Activated T-cell treated with anti-CD3 and anti-CD28 coated beads, Interleukin-2, amount 50 U/mL, for 48 hours (primary cell): ENCODE data around the gene FYN.

Experiments used
- DNase-seq, 2 experiments: peaks; one replicate each; pipeline ENCODE4 v3.0.0-alpha.2; 2020

Gene FYN

GRCh38 chr6:111805511-111806164 is 67.6 kb downstream of the FYN start:
- DNase-seq, result peak; percentile 76 to 80

GRCh38 chr6:111804627-111805235 is 68.5 kb downstream of the FYN start:
- peak; percentile 69 to 75 for DNase-seq

GRCh38 chr6:111803804-111804203 is 69.4 kb downstream of the FYN start:
- DNase-seq, result no peak

- DNase-seq, result no peak
Observed at GRCh38 chr6:111803371-111803770, 69.9 kb downstream of the FYN start.

- DNase-seq, result no peak
Observed at GRCh38 chr6:111802720-111803330, 70.4 kb downstream of the FYN start.

- no peak for DNase-seq
Observed at GRCh38 chr6:111802015-111802414, 71.2 kb downstream of the FYN start.

- DNase-seq, result no peak
Observed at GRCh38 chr6:111800821-111801220, 72.4 kb downstream of the FYN start.

GRCh38 chr6:111800259-111800765 is 72.9 kb downstream of the FYN start:
- DNase-seq, result no peak

- DNase-seq, result no peak
Observed at GRCh38 chr6:111799576-111800258, 73.5 kb downstream of the FYN start.

GRCh38 chr6:111798281-111798725 is 74.9 kb downstream of the FYN start:
- DNase-seq, result no peak

- no peak for DNase-seq
Observed at GRCh38 chr6:111796310-111796918, 76.8 kb downstream of the FYN start.

- DNase-seq, result no peak
Observed at GRCh38 chr6:111795558-111795957, 77.7 kb downstream of the FYN start.

- DNase-seq, result no peak
Observed at GRCh38 chr6:111794727-111795452, 78.4 kb downstream of the FYN start.

- DNase-seq, result no peak
Observed at GRCh38 chr6:111794300-111794699, 79.0 kb downstream of the FYN start.

- DNase-seq, result peak; percentile 62 to 66
Observed at GRCh38 chr6:111793711-111794111, 79.5 kb downstream of the FYN start.

- no peak for DNase-seq
Observed at GRCh38 chr6:111792914-111793700, 80.1 kb downstream of the FYN start.

GRCh38 chr6:111792241-111792640 is 81.0 kb downstream of the FYN start:
- no peak for DNase-seq

- DNase-seq, result no peak
Observed at GRCh38 chr6:111791415-111791814, 81.8 kb downstream of the FYN start.

GRCh38 chr6:111789598-111789997 is 83.7 kb downstream of the FYN start:
- DNase-seq, result no peak

GRCh38 chr6:111788379-111789276 is 84.6 kb downstream of the FYN start:
- no peak for DNase-seq
